ENCODE results near the gene PCP4L1.

PCP4L1 gene

DNA sequence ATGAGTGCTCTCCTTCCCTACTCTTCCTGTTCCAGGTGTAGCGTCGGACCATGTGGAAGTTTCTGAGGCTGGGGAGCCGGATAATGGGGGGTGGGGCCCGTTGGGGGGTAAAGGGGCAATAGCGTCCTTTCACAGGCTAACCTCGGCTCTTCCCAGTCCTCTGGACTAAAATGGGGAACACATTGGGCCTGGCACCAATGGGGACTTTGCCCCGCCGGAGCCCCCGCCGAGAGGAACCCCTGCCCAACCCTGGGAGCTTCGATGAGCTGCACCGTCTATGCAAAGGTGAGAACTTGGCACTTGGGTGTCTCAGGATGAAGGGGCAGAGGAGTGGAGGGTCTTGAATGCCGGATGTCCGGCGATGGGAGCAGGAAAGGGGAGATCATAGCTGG lies 32.2 kb upstream of the PCP4L1 start:
- POLR2A ChIA-PET, result interaction anchor here (0.6 to 1.7 kb wide), 14 partner anchors 10 to 163 kb away, joined by 3 to 22 read pairs (median 7); partner anchors contain the start of genes B4GALT3, DEDD, FCER1G and NDUFS2
- H3K36me3 ChIP-seq (ENCODE audit: control insufficient read depth in 2 of 2, insufficient read depth in 1 of 2, low read length in 2 of 2), result peaks cover 0 to 33% of the 10 kb centered on the region in 2 experiments; a peak in 1 of 3 replicates
- TF ChIP-seq ZNF48 (tag by site-specific recombination; IDR thresholded peaks at IDR 0.05) (no peak), ZNF335 (tag by site-specific recombination; conservative IDR thresholded peaks at IDR 0.05) (peak; percentile 64), SETDB1 (IDR thresholded peaks at IDR 0.05; ENCODE audit: insufficient read length, low read length) (no peak), GLI4 (tag by site-specific recombination; IDR thresholded peaks at IDR 0.05) (0 out of 2 replicates have a peak, but pooled peaks have one; percentile 20), SP3 (tag by site-specific recombination; IDR thresholded peaks at IDR 0.05) (no peak), ZNF76 (tag by site-specific recombination; IDR thresholded peaks at IDR 0.05; ENCODE audit: borderline replicate concordance, low read depth) (peak; percentile 16; the same call in 1 of the 2 replicates), ZNF341 (tag by site-specific recombination; IDR thresholded peaks at IDR 0.05; ENCODE audit: low read depth) (peak; percentile 54; the same call in 1 of the 2 replicates), SP7 (tag by site-specific recombination; IDR thresholded peaks at IDR 0.05) (no peak), ZFP69B (tag by site-specific recombination; IDR thresholded peaks at IDR 0.05) (peak; percentile 4; the same call in 1 of the 2 replicates), ZNF155 (tag by site-specific recombination; IDR thresholded peaks at IDR 0.05) (no peak), ZNF623 (tag by site-specific recombination; IDR thresholded peaks at IDR 0.05) (no peak), ZNF19 (tag by site-specific recombination; IDR thresholded peaks at IDR 0.05; ENCODE audit: low read depth) (no peak), ZNF747 (tag by site-specific recombination; IDR thresholded peaks at IDR 0.05) (no peak)
- TF ChIP-seq, protein P1, sequence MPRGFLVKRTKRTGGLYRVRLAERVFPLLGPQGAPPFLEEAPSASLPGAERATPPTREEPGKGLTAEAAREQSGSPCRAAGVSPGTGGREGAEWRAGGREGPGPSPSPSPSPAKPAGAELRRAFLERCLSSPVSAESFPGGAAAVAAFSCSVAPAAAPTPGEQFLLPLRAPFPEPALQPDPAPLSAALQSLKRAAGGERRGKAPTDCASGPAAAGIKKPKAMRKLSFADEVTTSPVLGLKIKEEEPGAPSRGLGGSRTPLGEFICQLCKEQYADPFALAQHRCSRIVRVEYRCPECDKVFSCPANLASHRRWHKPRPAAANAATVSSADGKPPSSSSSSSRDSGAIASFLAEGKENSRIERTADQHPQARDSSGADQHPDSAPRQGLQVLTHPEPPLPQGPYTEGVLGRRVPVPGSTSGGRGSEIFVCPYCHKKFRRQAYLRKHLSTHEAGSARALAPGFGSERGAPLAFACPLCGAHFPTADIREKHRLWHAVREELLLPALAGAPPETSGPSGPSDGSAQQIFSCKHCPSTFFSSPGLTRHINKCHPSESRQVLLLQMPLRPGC (tag by site-specific recombination; IDR thresholded peaks at IDR 0.05), result no peak
- TF ChIP-seq, protein P2, sequence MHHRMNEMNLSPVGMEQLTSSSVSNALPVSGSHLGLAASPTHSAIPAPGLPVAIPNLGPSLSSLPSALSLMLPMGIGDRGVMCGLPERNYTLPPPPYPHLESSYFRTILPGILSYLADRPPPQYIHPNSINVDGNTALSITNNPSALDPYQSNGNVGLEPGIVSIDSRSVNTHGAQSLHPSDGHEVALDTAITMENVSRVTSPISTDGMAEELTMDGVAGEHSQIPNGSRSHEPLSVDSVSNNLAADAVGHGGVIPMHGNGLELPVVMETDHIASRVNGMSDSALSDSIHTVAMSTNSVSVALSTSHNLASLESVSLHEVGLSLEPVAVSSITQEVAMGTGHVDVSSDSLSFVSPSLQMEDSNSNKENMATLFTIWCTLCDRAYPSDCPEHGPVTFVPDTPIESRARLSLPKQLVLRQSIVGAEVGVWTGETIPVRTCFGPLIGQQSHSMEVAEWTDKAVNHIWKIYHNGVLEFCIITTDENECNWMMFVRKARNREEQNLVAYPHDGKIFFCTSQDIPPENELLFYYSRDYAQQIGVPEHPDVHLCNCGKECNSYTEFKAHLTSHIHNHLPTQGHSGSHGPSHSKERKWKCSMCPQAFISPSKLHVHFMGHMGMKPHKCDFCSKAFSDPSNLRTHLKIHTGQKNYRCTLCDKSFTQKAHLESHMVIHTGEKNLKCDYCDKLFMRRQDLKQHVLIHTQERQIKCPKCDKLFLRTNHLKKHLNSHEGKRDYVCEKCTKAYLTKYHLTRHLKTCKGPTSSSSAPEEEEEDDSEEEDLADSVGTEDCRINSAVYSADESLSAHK (tag by site-specific recombination; IDR thresholded peaks at IDR 0.05), result no peak
- peaks cover 4% of the 10 kb centered on the region; the same call in 1 of the 2 replicates for H3K4me1 ChIP-seq (ENCODE audit: control insufficient read depth, insufficient read depth, low read length)
- no peaks in the 10 kb centered on the region for H3K9me3 ChIP-seq (ENCODE audit: control insufficient read depth, insufficient read depth, low read depth, low read length)
- H3K27ac ChIP-seq (ENCODE audit: extremely low read depth, low read depth, low read length), result peak overlapping the region; percentile 26; the same call in 1 of the 2 replicates
- H3K4me3 ChIP-seq (ENCODE audit: low read depth, low read length), result peak overlapping the region; percentile 84
- CTCF ChIA-PET, result interaction anchor here (0.7 to 9.7 kb wide), 35 partner anchors 9 to 591 kb away, joined by 3 to 146 read pairs (median 7); partner anchors contain the start of genes ADAMTS4, FCER1G, NDUFS2 and NR1I3

DNA sequence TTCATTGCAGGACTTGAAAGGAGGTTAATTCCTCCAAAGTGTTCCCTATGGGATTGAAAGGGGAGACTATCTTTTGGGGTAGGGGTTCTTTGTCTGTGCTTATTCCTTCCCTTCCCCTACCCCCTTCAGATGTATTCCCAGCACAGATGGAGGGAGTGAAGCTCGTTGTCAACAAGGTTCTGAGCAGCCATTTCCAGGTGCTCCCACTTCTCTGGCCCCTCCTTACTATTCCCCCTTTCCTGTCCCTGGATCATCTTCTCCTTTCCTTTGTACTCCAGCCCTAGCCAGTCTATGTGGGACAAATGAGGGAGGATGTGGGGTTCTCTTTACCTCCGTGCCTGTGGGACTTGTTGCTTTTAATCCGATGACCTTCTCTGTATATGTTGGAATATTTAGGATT lies 31.8 kb upstream of the PCP4L1 start:
- no peaks in the 10 kb centered on the region for H3K9me3 ChIP-seq (ENCODE audit: control insufficient read depth, insufficient read depth, low read depth, low read length)
- ChIA-PET CTCF (interaction anchor here (0.7 to 9.7 kb wide), 34 partner anchors 8 to 591 kb away, joined by 3 to 146 read pairs (median 7); partner anchors contain the start of genes ADAMTS4, FCER1G, NDUFS2 and NR1I3), POLR2A (interaction anchor here (1.4 to 1.7 kb wide), 2 partner anchors 32 to 61 kb away, joined by 3 to 13 read pairs; partner anchors contain the start of genes PCP4L1 and PPOX)
- H3K4me3 ChIP-seq (ENCODE audit: low read depth, low read length), result peak overlapping the region; percentile 84
- peaks cover 4% of the 10 kb centered on the region; the same call in 1 of the 2 replicates for H3K4me1 ChIP-seq (ENCODE audit: control insufficient read depth, insufficient read depth, low read length)
- peak overlapping the region; percentile 26; the same call in 1 of the 2 replicates for H3K27ac ChIP-seq (ENCODE audit: extremely low read depth, low read depth, low read length)
- peaks cover 0 to 33% of the 10 kb centered on the region in 2 experiments; a peak in 1 of 3 replicates for H3K36me3 ChIP-seq (ENCODE audit: control insufficient read depth in 2 of 2, insufficient read depth in 1 of 2, low read length in 2 of 2)
- TF ChIP-seq RBAK (tag by site-specific recombination; IDR thresholded peaks at IDR 0.05) (no peak), ZNF366 (tag by site-specific recombination; conservative IDR thresholded peaks at IDR 0.05) (peak; percentile 69), SCRT2 (tag by site-specific recombination; IDR thresholded peaks at IDR 0.05) (peak; percentile 66), ZBTB20 (tag by site-specific recombination; IDR thresholded peaks at IDR 0.05) (peak; percentile 32; the same call in 1 of the 2 replicates), IKZF3 (tag by site-specific recombination; IDR thresholded peaks at IDR 0.05) (peak; percentile 54), ZNF658 (tag by site-specific recombination; IDR thresholded peaks at IDR 0.05) (no peak), ZXDB (tag by site-specific recombination; IDR thresholded peaks at IDR 0.05) (no peak), ZNF302 (tag by site-specific recombination; IDR thresholded peaks at IDR 0.05; ENCODE audit: low read depth) (no peak), ZNF530 (tag by site-specific recombination; IDR thresholded peaks at IDR 0.05; ENCODE audit: low read depth) (no peak)
- TF ChIP-seq, protein P3, sequence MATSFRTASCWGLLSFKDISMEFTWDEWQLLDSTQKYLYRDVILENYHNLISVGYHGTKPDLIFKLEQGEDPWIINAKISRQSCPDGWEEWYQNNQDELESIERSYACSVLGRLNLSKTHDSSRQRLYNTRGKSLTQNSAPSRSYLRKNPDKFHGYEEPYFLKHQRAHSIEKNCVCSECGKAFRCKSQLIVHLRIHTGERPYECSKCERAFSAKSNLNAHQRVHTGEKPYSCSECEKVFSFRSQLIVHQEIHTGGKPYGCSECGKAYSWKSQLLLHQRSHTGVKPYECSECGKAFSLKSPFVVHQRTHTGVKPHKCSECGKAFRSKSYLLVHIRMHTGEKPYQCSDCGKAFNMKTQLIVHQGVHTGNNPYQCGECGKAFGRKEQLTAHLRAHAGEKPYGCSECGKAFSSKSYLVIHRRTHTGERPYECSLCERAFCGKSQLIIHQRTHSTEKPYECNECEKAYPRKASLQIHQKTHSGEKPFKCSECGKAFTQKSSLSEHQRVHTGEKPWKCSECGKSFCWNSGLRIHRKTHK (tag by site-specific recombination; IDR thresholded peaks at IDR 0.05), result no peak
- TF ChIP-seq, protein P4, sequence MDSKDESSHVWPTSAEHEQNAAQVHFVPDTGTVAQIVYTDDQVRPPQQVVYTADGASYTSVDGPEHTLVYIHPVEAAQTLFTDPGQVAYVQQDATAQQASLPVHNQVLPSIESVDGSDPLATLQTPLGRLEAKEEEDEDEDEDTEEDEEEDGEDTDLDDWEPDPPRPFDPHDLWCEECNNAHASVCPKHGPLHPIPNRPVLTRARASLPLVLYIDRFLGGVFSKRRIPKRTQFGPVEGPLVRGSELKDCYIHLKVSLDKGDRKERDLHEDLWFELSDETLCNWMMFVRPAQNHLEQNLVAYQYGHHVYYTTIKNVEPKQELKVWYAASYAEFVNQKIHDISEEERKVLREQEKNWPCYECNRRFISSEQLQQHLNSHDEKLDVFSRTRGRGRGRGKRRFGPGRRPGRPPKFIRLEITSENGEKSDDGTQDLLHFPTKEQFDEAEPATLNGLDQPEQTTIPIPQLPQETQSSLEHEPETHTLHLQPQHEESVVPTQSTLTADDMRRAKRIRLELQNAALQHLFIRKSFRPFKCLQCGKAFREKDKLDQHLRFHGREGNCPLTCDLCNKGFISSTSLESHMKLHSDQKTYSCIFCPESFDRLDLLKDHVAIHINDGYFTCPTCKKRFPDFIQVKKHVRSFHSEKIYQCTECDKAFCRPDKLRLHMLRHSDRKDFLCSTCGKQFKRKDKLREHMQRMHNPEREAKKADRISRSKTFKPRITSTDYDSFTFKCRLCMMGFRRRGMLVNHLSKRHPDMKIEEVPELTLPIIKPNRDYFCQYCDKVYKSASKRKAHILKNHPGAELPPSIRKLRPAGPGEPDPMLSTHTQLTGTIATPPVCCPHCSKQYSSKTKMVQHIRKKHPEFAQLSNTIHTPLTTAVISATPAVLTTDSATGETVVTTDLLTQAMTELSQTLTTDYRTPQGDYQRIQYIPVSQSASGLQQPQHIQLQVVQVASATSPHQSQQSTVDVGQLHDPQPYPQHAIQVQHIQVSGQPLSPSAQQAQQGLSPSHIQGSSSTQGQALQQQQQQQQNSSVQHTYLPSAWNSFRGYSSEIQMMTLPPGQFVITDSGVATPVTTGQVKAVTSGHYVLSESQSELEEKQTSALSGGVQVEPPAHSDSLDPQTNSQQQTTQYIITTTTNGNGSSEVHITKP (tag by site-specific recombination; IDR thresholded peaks at IDR 0.05), result peak; percentile 85

All from HEK293 (cell line).